Measurements from ENCODE around the gene ABHD13.

Gene ABHD13

GRCh38 chr13:108272333-108272732 lies 54.1 kb downstream of the ABHD13 start:
- no peak for DNase-seq (ENCODE audit: low spot score)
- TF ChIP-seq CTCF (IDR thresholded peaks at IDR 0.05), result no peak
- H3K4me3 ChIP-seq, result no peak overlapping the region
- no peak overlapping the region for H3K27ac ChIP-seq

- TF ChIP-seq CTCF (IDR thresholded peaks at IDR 0.05), result no peak
- H3K27ac ChIP-seq, result no peak overlapping the region
- no peak for DNase-seq (ENCODE audit: low spot score)
- no peak overlapping the region for H3K4me3 ChIP-seq
Observed at GRCh38 chr13:108273429-108274118, 55.4 kb downstream of the ABHD13 start.

- DNase-seq (ENCODE audit: low spot score), result no peak
- no peak for TF ChIP-seq CTCF (IDR thresholded peaks at IDR 0.05)
- Histone ChIP-seq H3K4me3 (no peak overlapping the region), H3K27ac (no peak overlapping the region)
Observed at GRCh38 chr13:108274718-108275117, 56.5 kb downstream of the ABHD13 start.

GRCh38 chr13:108276060-108276459 lies 57.9 kb downstream of the ABHD13 start:
- Histone ChIP-seq H3K4me3 (no peak overlapping the region), H3K27ac (no peak overlapping the region)
- DNase-seq (ENCODE audit: low spot score), result no peak
- TF ChIP-seq CTCF (IDR thresholded peaks at IDR 0.05), result no peak

- Histone ChIP-seq H3K27ac (no peak overlapping the region), H3K4me3 (no peak overlapping the region)
- DNase-seq (ENCODE audit: low spot score), result no peak
- TF ChIP-seq CTCF (IDR thresholded peaks at IDR 0.05), result no peak
Observed at GRCh38 chr13:108278466-108278865, 60.3 kb downstream of the ABHD13 start.

- no peak overlapping the region for H3K27ac ChIP-seq
- H3K4me3 ChIP-seq, result no peak overlapping the region
- no peak for DNase-seq (ENCODE audit: low spot score)
- no peak for TF ChIP-seq CTCF (IDR thresholded peaks at IDR 0.05)
Observed at GRCh38 chr13:108281901-108282300, 63.7 kb downstream of the ABHD13 start.

GRCh38 chr13:108283110-108283509 lies 64.9 kb downstream of the ABHD13 start:
- Histone ChIP-seq H3K27ac (no peak overlapping the region), H3K4me3 (no peak overlapping the region)
- DNase-seq (ENCODE audit: low spot score), result no peak
- no peak for TF ChIP-seq CTCF (IDR thresholded peaks at IDR 0.05)
